Effector memory CD4-positive, alpha-beta T cell (primary cell): ENCODE data around the gene COL26A1.

Source experiments
- DNase-seq, 3 donors: peaks; one replicate each; pipeline ENCODE4 v3.0.0-alpha.2; 2020
- H3K27ac ChIP-seq: 2 replicates; pipeline ENCODE4 v1.7.0; 2013; ENCODE audit warnings: mild to moderate bottlenecking, low read length, moderate library complexity; ENCODE audit not compliant: insufficient read depth, poor library complexity, severe bottlenecking
- H3K27me3 ChIP-seq: replicated peaks from 2 replicates; pipeline ENCODE4 v1.7.0; 2013; ENCODE audit warnings: mild to moderate bottlenecking, low read length; ENCODE audit not compliant: insufficient read depth, control insufficient read depth, poor library complexity, severe bottlenecking
- H3K36me3 ChIP-seq: 2 replicates; pipeline ENCODE4 v1.7.0; 2013; ENCODE audit warnings: mild to moderate bottlenecking, low read length, moderate library complexity; ENCODE audit not compliant: control insufficient read depth, insufficient read depth
- H3K4me1 ChIP-seq: 2 replicates; pipeline ENCODE4 v1.7.0; 2013; ENCODE audit warnings: low read length, mild to moderate bottlenecking; ENCODE audit not compliant: control insufficient read depth, insufficient read depth, poor library complexity, severe bottlenecking
- H3K4me3 ChIP-seq: 2 replicates; pipeline ENCODE4 v1.7.0; 2013; ENCODE audit warnings: low read length, low read depth, mild to moderate bottlenecking; ENCODE audit not compliant: insufficient read depth, poor library complexity, severe bottlenecking
- H3K9me3 ChIP-seq: 2 replicates; pipeline ENCODE4 v1.7.0; 2013; ENCODE audit warnings: mild to moderate bottlenecking, low read length, moderate library complexity; ENCODE audit not compliant: control insufficient read depth

COL26A1 gene

DNA sequence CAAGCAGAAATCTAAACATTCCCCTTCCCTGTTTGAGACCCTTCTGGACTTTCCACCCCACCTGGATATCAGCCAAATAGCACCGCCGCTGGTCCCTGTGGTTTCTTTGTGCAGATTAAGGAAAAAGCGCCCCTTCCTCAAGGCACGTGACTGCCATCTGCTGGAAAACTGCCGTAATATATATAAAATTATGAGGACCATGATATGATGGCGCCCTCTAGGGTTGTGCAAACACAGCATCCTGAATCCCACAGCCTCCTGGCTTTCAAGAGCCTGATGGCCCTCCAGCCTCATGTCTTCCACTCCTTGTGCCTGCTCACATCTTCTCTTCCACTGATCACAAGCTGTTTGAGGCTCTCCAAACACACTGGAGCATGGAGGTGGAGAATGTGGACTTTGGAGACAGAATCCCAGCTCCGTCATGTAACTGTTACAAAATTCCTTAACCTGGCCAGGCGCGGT, 145.1 kb downstream of the COL26A1 start:
- no peaks in the 10 kb centered on the region for H3K36me3 ChIP-seq
- no peak for DNase-seq
- H3K4me1 ChIP-seq = no peaks in the 10 kb centered on the region
- H3K27me3 ChIP-seq = no peaks in the 10 kb centered on the region
- H3K9me3 ChIP-seq = no peaks in the 10 kb centered on the region
- no peak overlapping the region for H3K4me3 ChIP-seq
- H3K27ac ChIP-seq = no peak overlapping the region

GRCh38 chr7:101510297-101510696, 147.6 kb downstream of the COL26A1 start:
- no peaks in the 10 kb centered on the region for H3K36me3 ChIP-seq
- H3K4me3 ChIP-seq = no peak overlapping the region
- no peak overlapping the region for H3K27ac ChIP-seq
- DNase-seq = no peak
- no peaks in the 10 kb centered on the region for H3K27me3 ChIP-seq
- H3K9me3 ChIP-seq = no peaks in the 10 kb centered on the region
- H3K4me1 ChIP-seq = no peaks in the 10 kb centered on the region

DNA sequence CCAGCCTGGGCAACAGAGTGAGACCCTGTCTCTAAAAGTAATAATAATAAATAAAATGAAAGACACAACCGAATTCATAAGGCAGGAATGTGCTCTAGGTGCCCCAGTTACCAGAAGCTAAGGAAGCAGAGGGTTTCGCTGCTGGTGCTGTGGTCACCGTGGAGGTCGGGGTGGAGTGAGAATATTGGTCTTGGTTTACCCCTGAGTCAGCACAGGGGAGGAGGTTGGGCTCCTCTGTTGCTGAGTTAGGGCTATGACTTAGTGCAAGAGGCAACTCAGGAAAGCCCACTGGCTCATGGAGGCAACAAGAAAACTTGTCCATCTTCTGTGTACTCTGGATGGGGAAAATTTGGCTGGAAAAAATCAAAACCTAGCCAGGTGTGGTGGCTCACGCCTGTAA, 149.3 kb downstream of the COL26A1 start:
- H3K9me3 ChIP-seq = no peaks in the 10 kb centered on the region
- H3K36me3 ChIP-seq = no peaks in the 10 kb centered on the region
- H3K4me3 ChIP-seq = no peak overlapping the region
- no peak for DNase-seq
- H3K27me3 ChIP-seq = no peaks in the 10 kb centered on the region
- no peaks in the 10 kb centered on the region for H3K4me1 ChIP-seq
- no peak overlapping the region for H3K27ac ChIP-seq

DNA sequence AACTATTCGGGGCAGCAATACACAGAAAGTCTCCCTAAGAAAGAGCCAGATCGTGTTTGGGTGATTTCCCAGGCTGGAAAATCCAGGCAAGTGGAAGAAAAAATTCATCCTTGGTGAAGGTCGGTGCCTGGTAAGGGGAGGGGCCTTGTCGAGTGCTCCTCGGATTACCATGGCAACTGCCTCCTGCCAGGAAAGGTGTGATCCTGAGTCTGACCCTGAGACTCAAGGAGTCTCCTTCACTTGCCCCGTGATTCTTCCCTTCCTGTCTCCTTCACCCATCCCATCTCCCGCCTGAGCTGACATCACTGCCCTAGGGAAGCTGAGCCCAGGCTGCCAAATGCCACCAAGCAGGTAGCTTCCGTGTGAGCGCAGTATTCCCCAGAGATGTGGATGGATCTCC, 154.2 kb downstream of the COL26A1 start:
- no peak overlapping the region for H3K27ac ChIP-seq
- H3K27me3 ChIP-seq = no peaks in the 10 kb centered on the region

GRCh38 chr7:101517304-101517703, 154.6 kb downstream of the COL26A1 start:
- DNase-seq = no peak
- Histone ChIP-seq H3K36me3 (no peaks in the 10 kb centered on the region), H3K9me3 (no peaks in the 10 kb centered on the region), H3K27me3 (no peaks in the 10 kb centered on the region), H3K4me1 (no peaks in the 10 kb centered on the region), H3K4me3 (no peak overlapping the region), H3K27ac (no peak overlapping the region)

More for the DNA sequence above, 154.2 kb downstream of the COL26A1 start:
- no peaks in the 10 kb centered on the region for H3K4me1 ChIP-seq
- H3K9me3 ChIP-seq = no peaks in the 10 kb centered on the region
- DNase-seq = no peak
- no peaks in the 10 kb centered on the region for H3K36me3 ChIP-seq
- H3K4me3 ChIP-seq = no peak overlapping the region

DNA sequence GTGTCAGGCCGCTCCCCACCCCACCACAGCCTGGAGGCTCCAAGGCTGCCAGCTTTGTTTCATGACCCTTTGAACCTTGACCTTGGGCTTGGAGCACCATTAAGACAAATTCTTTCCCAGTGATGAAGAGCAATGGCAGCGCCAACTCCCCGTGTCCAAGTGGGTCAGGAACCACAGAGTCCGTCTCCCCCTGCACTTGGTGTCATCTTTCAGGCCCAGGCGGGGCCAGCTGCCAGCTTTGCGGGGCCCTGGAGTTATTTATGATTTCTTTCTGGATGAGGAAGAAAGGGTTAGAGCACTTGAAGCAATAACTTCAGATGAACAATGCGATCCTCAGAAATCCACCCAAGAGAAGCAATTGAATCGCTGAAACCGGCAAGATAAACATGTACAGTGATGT, 155.7 kb downstream of the COL26A1 start:
- H3K4me1 ChIP-seq = no peaks in the 10 kb centered on the region
- H3K36me3 ChIP-seq = no peaks in the 10 kb centered on the region
- H3K4me3 ChIP-seq = no peak overlapping the region
- no peak overlapping the region for H3K27ac ChIP-seq
- DNase-seq = no peak
- H3K27me3 ChIP-seq = no peaks in the 10 kb centered on the region
- H3K9me3 ChIP-seq = no peaks in the 10 kb centered on the region

DNA sequence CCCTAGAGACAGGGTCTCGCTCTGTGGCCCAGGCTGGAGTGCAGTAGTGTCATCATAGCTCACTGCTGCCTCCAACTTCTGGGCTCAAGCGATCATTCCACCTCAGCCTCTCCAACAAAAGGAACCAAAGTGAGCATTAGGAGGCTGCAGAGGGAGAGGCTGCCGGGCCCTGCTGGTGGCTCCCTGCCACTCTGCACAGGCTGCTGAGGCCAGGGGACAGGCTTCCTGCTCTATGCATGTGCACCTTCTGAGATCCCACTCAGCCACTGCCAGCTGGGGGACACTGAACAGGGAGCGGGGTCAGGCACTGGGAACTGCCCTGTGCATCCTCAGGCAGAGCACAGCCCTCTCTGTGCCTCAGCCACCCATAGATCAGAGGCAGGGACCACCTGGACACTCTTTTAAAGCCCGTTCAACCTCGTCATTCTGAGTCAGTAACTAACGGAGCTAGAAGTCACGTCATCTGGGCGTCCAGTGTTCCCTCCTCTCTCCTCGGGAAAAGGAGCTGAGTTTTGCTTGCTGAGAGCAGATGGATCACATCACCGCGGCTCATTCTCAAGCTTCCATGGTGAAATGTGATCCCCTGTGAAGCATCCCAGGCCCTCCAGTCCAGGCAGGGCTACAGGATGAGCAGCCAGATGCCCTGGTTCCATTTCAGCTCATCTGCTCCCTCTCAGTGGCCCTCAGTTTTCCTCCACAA, 156.8 kb downstream of the COL26A1 start:
- Histone ChIP-seq H3K4me1 (no peaks in the 10 kb centered on the region), H3K27ac (no peak overlapping the region), H3K27me3 (no peaks in the 10 kb centered on the region), H3K36me3 (no peaks in the 10 kb centered on the region), H3K4me3 (no peak overlapping the region), H3K9me3 (no peaks in the 10 kb centered on the region)
- no peak for DNase-seq

GRCh38 chr7:101521430-101521925, 158.8 kb downstream of the COL26A1 start:
- H3K4me3 ChIP-seq = no peak overlapping the region
- H3K27me3 ChIP-seq = no peaks in the 10 kb centered on the region
- no peaks in the 10 kb centered on the region for H3K4me1 ChIP-seq
- DNase-seq = no peak
- H3K9me3 ChIP-seq = no peaks in the 10 kb centered on the region
- H3K36me3 ChIP-seq = no peaks in the 10 kb centered on the region
- no peak overlapping the region for H3K27ac ChIP-seq

DNA sequence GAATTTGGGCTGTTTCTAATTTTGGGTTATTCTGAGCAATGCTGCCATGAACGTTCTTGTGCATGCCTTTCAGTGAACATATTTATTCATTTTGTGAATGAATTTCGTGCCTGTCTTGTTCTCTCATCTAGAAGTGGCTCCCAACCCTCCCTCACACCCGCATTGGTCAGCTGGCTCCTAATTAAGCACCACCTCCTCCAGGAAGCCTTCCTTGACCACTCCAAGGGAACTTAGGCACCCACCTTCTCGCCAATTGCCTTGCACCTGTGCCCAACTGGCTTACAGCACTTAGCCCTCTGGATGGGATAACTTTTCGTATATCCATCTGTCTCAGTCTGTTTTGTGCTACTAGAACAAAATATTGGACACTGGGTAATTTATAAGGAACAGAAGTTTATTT, 159.3 kb downstream of the COL26A1 start:
- no peaks in the 10 kb centered on the region for H3K36me3 ChIP-seq
- H3K27ac ChIP-seq = no peak overlapping the region
- no peaks in the 10 kb centered on the region for H3K4me1 ChIP-seq
- H3K9me3 ChIP-seq = no peaks in the 10 kb centered on the region
- no peak overlapping the region for H3K4me3 ChIP-seq
- H3K27me3 ChIP-seq = no peaks in the 10 kb centered on the region
- no peak for DNase-seq

DNA sequence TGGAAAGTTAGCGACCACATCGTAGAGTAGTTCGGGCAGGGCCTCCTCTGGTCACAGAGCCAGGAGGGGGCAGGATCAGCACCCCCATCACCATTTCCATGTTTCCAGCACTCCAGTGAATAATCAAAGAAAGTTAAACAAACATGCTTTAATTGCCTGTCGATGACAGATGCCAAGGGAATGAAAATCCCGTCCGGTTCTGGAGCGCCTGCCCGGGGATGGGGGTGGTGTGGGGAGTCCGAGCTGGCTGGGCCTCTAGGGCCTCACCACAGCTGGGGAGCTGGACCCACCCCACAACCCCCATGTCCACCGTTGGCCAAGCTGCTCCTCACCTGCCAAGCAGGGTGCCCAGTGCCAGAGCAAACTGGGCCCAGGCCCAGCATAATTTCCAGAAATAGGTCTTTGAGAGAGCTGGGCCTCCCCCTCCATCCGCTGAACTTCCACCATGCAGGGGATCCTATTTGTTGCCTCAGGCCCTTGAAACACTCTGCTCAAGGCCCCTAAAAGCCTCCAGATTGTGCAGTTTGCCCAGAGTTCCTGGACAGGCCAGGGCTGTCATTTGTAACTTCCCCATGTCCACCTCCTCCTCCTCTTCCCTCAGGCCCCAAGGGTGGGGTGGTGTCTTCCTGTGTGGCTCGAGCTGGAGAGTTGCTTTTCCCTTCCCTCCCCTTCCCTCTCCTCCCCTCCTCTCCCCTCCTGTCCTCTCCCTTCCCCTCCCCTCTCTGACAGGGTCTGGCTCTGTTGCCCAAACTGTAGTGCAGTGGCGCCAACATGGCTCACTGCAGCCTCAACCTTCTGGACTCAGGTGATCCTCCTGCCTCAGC, 165.4 kb downstream of the COL26A1 start:
- Histone ChIP-seq H3K9me3 (no peaks in the 10 kb centered on the region), H3K27me3 (no peaks in the 10 kb centered on the region), H3K4me3 (no peak overlapping the region), H3K27ac (no peak overlapping the region), H3K36me3 (no peaks in the 10 kb centered on the region), H3K4me1 (no peaks in the 10 kb centered on the region)
- no peak for DNase-seq
